HCT116 (cell line): ENCODE measurements around the gene RIF1. TPM values are rescaled to one million over a fixed set of nuclear protein-coding genes. Genes with fewer than 3 reads are reported as not detected.

ENCODE experiments used
- ATAC-seq: fragments of 200-7000 bp; cut with Tn5 transposase; 2 replicates; pipeline ENCODE4 v1.9.1; 2020; ENCODE audit warnings: mild to moderate bottlenecking, moderate library complexity
- BruUV-seq: library from RNA; stranded (reverse); fragments of 400-500 nt; replicated peaks from 2 replicates; lab custom pipeline; 2021; lab: Mats Ljungman, UMichigan
- CTCF ChIA-PET: fragments of 300-600 bp; sonication (Branson Sonifier 250); formaldehyde crosslinking; loops from one replicate; lab custom pipeline; 2021; ENCODE audit warnings: antibody characterized with exemption; lab: Charles Lee
- POLR2A ChIA-PET: fragments of 300-600, 350-600 bp; sonication (Branson Sonifier 250); formaldehyde crosslinking; loops from one replicate; lab custom pipeline; 2021; ENCODE audit warnings: antibody characterized with exemption; lab: Charles Lee
- RAD21 ChIA-PET, 2 experiments: fragments of 300-600 bp; sonication (Branson Sonifier 250); formaldehyde crosslinking; loops; one replicate each; lab custom pipeline; 2023; ENCODE audit warnings: low total read pairs in 2 of 2; ENCODE audit not compliant: uncharacterized antibody in 2 of 2, unreplicated experiment in 2 of 2, low non-redundant PET in 1 of 2; lab: Charles Lee
- DNase-seq: peaks from one replicate; pipeline ENCODE4 v3.0.0-alpha.2; 2010; ENCODE audit warnings: low read depth, low spot score
- H2AFZ ChIP-seq: fragments of 200-600 bp; shearing (Covaris generic), sonication (generic); 2 replicates; pipeline ENCODE4 v1.6.1; 2017; ENCODE audit warnings: low read depth, mixed run types, mixed read lengths, antibody characterized with exemption, low read length; ENCODE audit not compliant: poor library complexity, severe bottlenecking
- H3K27ac ChIP-seq: 2 replicates; pipeline ENCODE4 v1.5.1; 2012; ENCODE audit warnings: low read depth, low read length
- H3K27me3 ChIP-seq: fragments of 200-600 bp; sonication (generic); 2 replicates; pipeline ENCODE4 v1.6.1; 2016; ENCODE audit warnings: mixed run types, low read length, mixed read lengths; ENCODE audit not compliant: insufficient read depth
- H3K36me3 ChIP-seq, 2 experiments: fragments of 200-500 bp in 1 of 2; fragments of 200-600 bp in 1 of 2; sonication (Bioruptor generic) in 1 of 2; sonication (generic) in 1 of 2; 2 replicates each; pipeline versions ENCODE4 v1.5.1 to v1.6.1; 2014 to 2016; ENCODE audit warnings: low read length in 2 of 2, inconsistent platforms in 1 of 2, mixed read lengths in 1 of 2, mixed run types in 1 of 2; ENCODE audit not compliant: insufficient read depth in 2 of 2, control insufficient read depth in 1 of 2
- H3K4me1 ChIP-seq, 2 experiments: fragments of 200-600 bp in 1 of 2; sonication (generic) in 1 of 2; 2 replicates each; pipeline versions ENCODE4 v1.5.1 to v1.6.1; 2012 to 2017; ENCODE audit warnings: low read length in 2 of 2, inconsistent platforms in 1 of 2, mild to moderate bottlenecking in 1 of 2, mixed read lengths in 1 of 2, mixed run types in 1 of 2, moderate library complexity in 1 of 2; ENCODE audit not compliant: insufficient read depth in 2 of 2, control insufficient read depth in 1 of 2
- H3K4me2 ChIP-seq: fragments of 200-600 bp; sonication (generic); 2 replicates; pipeline ENCODE4 v1.6.1; 2017; ENCODE audit warnings: mixed run types, low read length, mixed read lengths
- H3K4me3 ChIP-seq, 2 experiments: fragments of 200-600 bp in 1 of 2; sonication (generic) in 1 of 2; replicated peaks in 1 of 2; 2 replicates each; pipeline ENCODE4 v1.5.1; 2011 to 2016; ENCODE audit warnings: low read length in 2 of 2, control low read depth in 1 of 2, low read depth in 1 of 2, mild to moderate bottlenecking in 1 of 2, mixed read lengths in 1 of 2, mixed run types in 1 of 2
- H3K79me2 ChIP-seq: fragments of 200-600 bp; sonication (generic); 2 replicates; pipeline ENCODE4 v1.6.1; 2017; ENCODE audit warnings: mild to moderate bottlenecking, mixed run types, low read length, moderate library complexity, mixed read lengths; ENCODE audit not compliant: insufficient read depth
- H3K9ac ChIP-seq: fragments of 200-600 bp; sonication (generic); 2 replicates; pipeline ENCODE4 v1.6.1; 2016; ENCODE audit warnings: low read length, mixed read lengths
- H3K9me2 ChIP-seq: fragments of 200-600 bp; sonication (generic), shearing (Covaris generic); 2 replicates; pipeline ENCODE4 v1.6.1; 2017; ENCODE audit warnings: mixed run types, mild to moderate bottlenecking, moderate library complexity; ENCODE audit not compliant: insufficient read depth
- H3K9me3 ChIP-seq, 2 experiments: fragments of 200-500 bp in 1 of 2; fragments of 200-600 bp in 1 of 2; sonication (Bioruptor generic) in 1 of 2; sonication (generic) in 1 of 2; 2 replicates each; pipeline ENCODE4 v1.6.1; 2014 to 2017; ENCODE audit warnings: low read length in 2 of 2, mixed read lengths in 2 of 2, inconsistent platforms in 1 of 2, low read depth in 1 of 2, mild to moderate bottlenecking in 1 of 2, mixed run types in 1 of 2, moderate library complexity in 1 of 2; ENCODE audit not compliant: control insufficient read depth in 1 of 2, insufficient read depth in 1 of 2
- H4K20me1 ChIP-seq: fragments of 200-600 bp; sonication (generic), shearing (Covaris generic); 2 replicates; pipeline ENCODE4 v1.6.1; 2017; ENCODE audit warnings: mixed run types, mild to moderate bottlenecking, moderate library complexity; ENCODE audit not compliant: insufficient read depth
- CEBPB ChIP-seq: IDR thresholded peaks from 2 replicates; pipeline ENCODE4 v1.6.1; 2012; ENCODE audit warnings: low read depth
- CTCF ChIP-seq, 3 experiments: fragments of 200-600 bp in 1 of 3; sonication (generic) in 1 of 3; IDR thresholded peaks in 2 of 3; conservative IDR thresholded peaks in 1 of 3; 2 replicates each; pipeline ENCODE4 v1.5.1; 2012 to 2017; ENCODE audit warnings: low read depth in 2 of 3, low read length in 2 of 3, antibody characterized with exemption in 1 of 3, borderline replicate concordance in 1 of 3, control low read depth in 1 of 3, mild to moderate bottlenecking in 1 of 3, mixed read lengths in 1 of 3, mixed run types in 1 of 3, moderate library complexity in 1 of 3; ENCODE audit not compliant: insufficient read depth in 1 of 3
- EGR1 ChIP-seq: IDR thresholded peaks from 2 replicates; pipeline ENCODE4 v1.6.1; 2012; ENCODE audit warnings: low read depth
- ELF1 ChIP-seq: IDR thresholded peaks from 2 replicates; pipeline ENCODE4 v1.6.1; 2012; ENCODE audit warnings: low read depth, borderline replicate concordance
- EZH2 ChIP-seq: fragments of 200-600 bp; sonication (generic); IDR thresholded peaks from 2 replicates; pipeline ENCODE4 v1.6.1; 2017; ENCODE audit warnings: antibody characterized with exemption, mixed run types
- EZH2phosphoT487 ChIP-seq: fragments of 200-600 bp; IDR thresholded peaks from 2 replicates; pipeline ENCODE4 v1.6.1; 2018; ENCODE audit warnings: antibody characterized with exemption, borderline replicate concordance
- JUND ChIP-seq: IDR thresholded peaks from 2 replicates; pipeline ENCODE4 v1.6.1; 2012
- MAX ChIP-seq: IDR thresholded peaks from 2 replicates; pipeline ENCODE4 v1.6.1; 2012
- POLR2A ChIP-seq: IDR thresholded peaks from 2 replicates; pipeline ENCODE4 v1.7.0; 2011; ENCODE audit warnings: borderline replicate concordance; ENCODE audit not compliant: insufficient read depth, insufficient read length; ENCODE audit errors: extremely low read depth
- RAD21 ChIP-seq: IDR thresholded peaks from 2 replicates; pipeline ENCODE4 v1.6.1; 2012; ENCODE audit warnings: low read depth, mild to moderate bottlenecking
- SIN3A ChIP-seq: IDR thresholded peaks from 2 replicates; pipeline ENCODE4 v1.6.1; 2012; ENCODE audit warnings: low read depth
- SRF ChIP-seq: IDR thresholded peaks from 2 replicates; pipeline ENCODE4 v1.6.1; 2012; ENCODE audit warnings: low read depth
- TCF7L2 ChIP-seq: IDR thresholded peaks from 2 replicates; pipeline ENCODE4 v1.7.0; 2011; ENCODE audit warnings: borderline replicate concordance, inconsistent platforms; ENCODE audit not compliant: insufficient read depth, insufficient read length; ENCODE audit errors: extremely low read depth
- YY1 ChIP-seq: IDR thresholded peaks from 2 replicates; pipeline ENCODE4 v1.6.1; 2011; ENCODE audit warnings: low read length, low read depth, moderate library complexity, mild to moderate bottlenecking; ENCODE audit not compliant: insufficient replicate concordance; ENCODE audit errors: extremely low read depth
- ZBTB33 ChIP-seq: IDR thresholded peaks from 2 replicates; pipeline ENCODE4 v1.6.1; 2011; ENCODE audit warnings: mild to moderate bottlenecking, low read length, moderate library complexity; ENCODE audit not compliant: insufficient replicate concordance; ENCODE audit errors: extremely low read depth
- ZFX ChIP-seq: fragments of 450-650 bp; IDR thresholded peaks from 2 replicates; pipeline ENCODE4 v1.6.1; 2017
- ZNF274 ChIP-seq: fragments of 200-500 bp; sonication (Bioruptor generic); IDR thresholded peaks from 2 replicates; pipeline ENCODE4 v1.6.1; 2014; ENCODE audit warnings: mild to moderate bottlenecking, low read depth, low read length, inconsistent platforms
- intact Hi-C: fragments of 100-400 bp; cut with micrococcal nuclease; formaldehyde crosslinking; loops from 2 replicates; pipeline ENCODE4 v1.10.0; 2022
- total RNA-seq: library from RNA; stranded (reverse); gene quantifications from one replicate; pipeline ENCODE4 v1.2.1, GENCODE V29; 2021; ENCODE audit not compliant: unreplicated experiment

RIF1 gene
- total RNA-seq, 1 experiment from 2014 or later: 48.0 TPM

- Histone ChIP-seq H3K4me3 (no peak overlapping the region), H3K79me2 (no peaks in the 10 kb centered on the region), H3K36me3 (no peaks in the 10 kb centered on the region), H3K27me3 (no peaks in the 10 kb centered on the region), H2AFZ (no peak overlapping the region), H3K4me1 (no peaks in the 10 kb centered on the region), H3K9me3 (no peaks in the 10 kb centered on the region), H3K9me2 (no peaks in the 10 kb centered on the region), H4K20me1 (no peaks in the 10 kb centered on the region), H3K27ac (no peak overlapping the region), H3K4me2 (no peak overlapping the region)
- RAD21 ChIA-PET: no interaction called here
- no peak for DNase-seq
- ATAC-seq: no peak
- CTCF ChIA-PET: no interaction called here
- BruUV-seq: no TSS peak
- intact Hi-C loops: no loop called here
- TF ChIP-seq CTCF (IDR thresholded peaks at IDR 0.05 in 2 of 3, conservative IDR thresholded peaks at IDR 0.05 in 1 of 3; ENCODE audit: borderline replicate concordance in 1 of 3, insufficient read depth in 1 of 3, low read depth in 2 of 3, low read length in 2 of 3): no peak
- no peak for TF ChIP-seq MAX
- TF ChIP-seq EZH2: no peak
- TF ChIP-seq ELF1: no peak
- no peak for TF ChIP-seq EGR1
- no peak for TF ChIP-seq ZFX
- TF ChIP-seq YY1: no peak
- no peak for TF ChIP-seq RAD21
- TF ChIP-seq SRF: no peak
- TF ChIP-seq, all 23 proteins: peak for 0
- H3K9ac ChIP-seq: no peak overlapping the region
- POLR2A ChIA-PET: no interaction called here
These were observed 111.3 kb downstream of the RIF1 start for GRCh38 chr2:151520976-151521375.

GRCh38 chr2:151522556-151522955 lies 112.9 kb downstream of the RIF1 start:
- ChIA-PET CTCF (no interaction called here), RAD21 (no interaction called here), POLR2A (no interaction called here)
- H3K4me1 ChIP-seq: no peaks in the 10 kb centered on the region
- no peak overlapping the region for H3K4me2 ChIP-seq
- intact Hi-C loops: no loop called here
- no peak overlapping the region for H3K27ac ChIP-seq
- no peaks in the 10 kb centered on the region for H3K9me3 ChIP-seq
- H3K27me3 ChIP-seq: no peaks in the 10 kb centered on the region
- H3K4me3 ChIP-seq: no peak overlapping the region
- no peak for TF ChIP-seq YY1
- TF ChIP-seq ZFX: no peak
- no peak for TF ChIP-seq EZH2phosphoT487
- TF ChIP-seq JUND: no peak
- TF ChIP-seq SIN3A: no peak
- no peak for TF ChIP-seq CEBPB
- TF ChIP-seq ZNF274: no peak
- no peak for TF ChIP-seq MAX
- no peak for TF ChIP-seq POLR2A
- no peak for TF ChIP-seq ZBTB33
- TF ChIP-seq TCF7L2: no peak
- no peak for TF ChIP-seq RAD21
- TF ChIP-seq SRF: no peak
- no peak for TF ChIP-seq ELF1
- H2AFZ ChIP-seq: no peak overlapping the region
- ATAC-seq (no peak), DNase-seq (no peak)
- H3K79me2 ChIP-seq: no peaks in the 10 kb centered on the region
- H4K20me1 ChIP-seq: no peaks in the 10 kb centered on the region
- H3K9ac ChIP-seq: no peak overlapping the region
- no TSS peak for BruUV-seq
- no peaks in the 10 kb centered on the region for H3K9me2 ChIP-seq
- no peaks in the 10 kb centered on the region for H3K36me3 ChIP-seq
